Neural crest cell (in vitro differentiated cells): ENCODE results near the gene SYNGR1. TPM values are rescaled to one million over a fixed set of nuclear protein-coding genes. Genes with fewer than 3 reads are reported as not detected.
A peak's percentile ranks its signal among the peaks of the same experiment; 100 is the strongest.

ENCODE experiments used
- DNase-seq: peaks from one replicate; pipeline ENCODE4 v3.0.0; 2021; ENCODE audit warnings: low read depth, mixed read lengths, low spot score
- H3K27ac Mint-ChIP-seq: one replicate; pipeline ENCODE4 v1.8.0; 2021; ENCODE audit warnings: mild to moderate bottlenecking, mixed read lengths; ENCODE audit not compliant: unreplicated experiment
- H3K27me3 Mint-ChIP-seq: 2 replicates; pipeline ENCODE4 v1.8.0; 2021; ENCODE audit warnings: low read depth, mild to moderate bottlenecking, mixed read lengths
- H3K36me3 Mint-ChIP-seq: 2 replicates; pipeline ENCODE4 v1.8.0; 2021; ENCODE audit warnings: low read depth, mild to moderate bottlenecking, mixed read lengths
- H3K4me1 Mint-ChIP-seq: 2 replicates; pipeline ENCODE4 v1.8.0; 2021; ENCODE audit warnings: mixed read lengths
- H3K4me3 Mint-ChIP-seq: one replicate; pipeline ENCODE4 v1.8.0; 2021; ENCODE audit warnings: mild to moderate bottlenecking, mixed read lengths
- H3K9me3 Mint-ChIP-seq: 2 replicates; pipeline ENCODE4 v1.8.0; 2021; ENCODE audit warnings: mixed read lengths
- CTCF ChIP-seq: fragments of 200-600 bp; sonication (generic); conservative IDR thresholded peaks from 2 replicates; pipeline ENCODE4 v1.5.0; 2021; ENCODE audit warnings: antibody characterized with exemption, mild to moderate bottlenecking
- total RNA-seq: library from RNA; stranded (reverse); gene quantifications from 2 replicates; pipeline ENCODE4 v1.2.1, GENCODE V29; 2021

SYNGR1 gene
- total RNA-seq, 1 donor from 2014 or later: 30.0 TPM

GRCh38 chr22:39369186-39369585, 19.4 kb downstream of the SYNGR1 start:
- Mint-ChIP-seq H3K27ac (no peak overlapping the region), H3K4me1 (peaks cover 7% of the 10 kb centered on the region), H3K27me3 (no peaks in the 10 kb centered on the region), H3K9me3 (no peaks in the 10 kb centered on the region), H3K4me3 (no peak overlapping the region), H3K36me3 (peaks cover 3% of the 10 kb centered on the region)
- TF ChIP-seq CTCF: no peak
- DNase-seq: no peak

DNA sequence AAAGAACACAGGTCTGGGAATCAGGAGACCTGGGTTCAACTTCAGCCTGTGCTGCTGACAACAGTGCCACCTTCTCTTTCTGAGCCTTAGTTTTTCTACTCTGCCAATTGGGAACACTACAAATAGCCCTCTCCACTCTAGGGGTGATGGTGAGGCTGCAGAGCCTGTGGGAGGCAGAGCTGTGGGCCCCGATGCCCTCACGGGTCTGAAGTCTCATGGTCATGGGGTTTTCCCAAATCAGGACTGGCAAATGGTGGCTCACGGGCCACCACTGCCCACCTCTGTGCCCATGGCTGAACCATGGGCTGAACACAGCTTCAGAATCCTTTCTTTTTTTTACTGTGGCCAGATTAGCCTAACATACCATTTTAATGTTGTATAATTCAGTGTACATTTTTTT, 19.8 kb downstream of the SYNGR1 start:
- DNase-seq: no peak
- H3K27ac Mint-ChIP-seq: no peak overlapping the region
- no peak overlapping the region for H3K4me3 Mint-ChIP-seq
- TF ChIP-seq CTCF: no peak
- peaks cover 3% of the 10 kb centered on the region for H3K36me3 Mint-ChIP-seq
- H3K27me3 Mint-ChIP-seq: no peaks in the 10 kb centered on the region
- H3K4me1 Mint-ChIP-seq: peaks cover 3% of the 10 kb centered on the region
- no peaks in the 10 kb centered on the region for H3K9me3 Mint-ChIP-seq

GRCh38 chr22:39371732-39372131, 21.9 kb downstream of the SYNGR1 start:
- Mint-ChIP-seq H3K27me3 (no peaks in the 10 kb centered on the region), H3K27ac (no peak overlapping the region), H3K4me1 (peaks cover 3% of the 10 kb centered on the region), H3K36me3 (peaks cover 3% of the 10 kb centered on the region), H3K4me3 (no peak overlapping the region), H3K9me3 (no peaks in the 10 kb centered on the region)
- no peak for TF ChIP-seq CTCF
- DNase-seq: no peak

DNA sequence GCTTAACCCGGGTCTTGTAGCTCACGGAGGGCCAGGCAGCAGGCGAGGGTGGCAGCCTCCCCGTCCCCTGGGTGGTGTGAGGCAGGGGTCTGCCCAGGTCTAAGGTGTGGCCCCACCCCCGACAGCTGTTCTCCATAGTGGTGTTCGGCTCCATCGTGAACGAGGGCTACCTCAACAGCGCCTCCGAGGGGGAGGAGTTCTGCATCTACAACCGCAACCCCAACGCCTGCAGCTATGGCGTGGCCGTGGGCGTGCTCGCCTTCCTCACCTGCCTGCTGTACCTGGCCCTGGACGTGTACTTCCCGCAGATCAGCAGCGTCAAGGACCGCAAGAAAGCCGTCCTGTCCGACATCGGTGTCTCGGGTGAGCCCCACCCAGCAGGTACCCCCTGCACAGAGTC, 24.4 kb downstream of the SYNGR1 start:
- Mint-ChIP-seq H3K4me3 (no peak overlapping the region), H3K9me3 (no peaks in the 10 kb centered on the region), H3K27ac (no peak overlapping the region)

DNA sequence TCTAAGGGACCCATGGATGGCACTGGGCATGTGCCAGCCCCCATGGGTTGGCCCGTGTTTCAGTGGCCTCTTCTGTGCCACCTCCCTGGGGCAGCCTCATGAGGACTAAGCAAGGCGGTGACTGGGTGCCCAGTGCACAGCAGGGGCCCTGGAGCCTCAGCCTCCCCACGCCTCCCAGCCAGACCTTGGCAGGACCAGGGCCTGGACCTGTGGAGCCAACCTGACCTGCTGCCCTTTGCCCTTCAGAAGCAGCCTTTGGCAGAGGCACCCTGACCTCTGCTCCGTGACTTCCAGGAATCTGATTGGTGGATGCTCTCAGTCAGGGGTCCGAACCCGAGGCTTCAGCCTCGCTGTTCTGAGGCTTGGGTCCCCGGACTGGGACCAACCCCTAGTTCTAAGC, 25.0 kb downstream of the SYNGR1 start:
- H3K27me3 Mint-ChIP-seq: no peaks in the 10 kb centered on the region
- no peaks in the 10 kb centered on the region for H3K4me1 Mint-ChIP-seq
- H3K36me3 Mint-ChIP-seq: no peaks in the 10 kb centered on the region
- no peak for TF ChIP-seq CTCF
- no peaks in the 10 kb centered on the region for H3K9me3 Mint-ChIP-seq
- no peak for DNase-seq
- H3K4me3 Mint-ChIP-seq: no peak overlapping the region
- H3K27ac Mint-ChIP-seq: no peak overlapping the region

More for the DNA sequence above, 24.4 kb downstream of the SYNGR1 start:
- TF ChIP-seq CTCF: no peak
- DNase-seq: no peak
- Mint-ChIP-seq H3K36me3 (no peaks in the 10 kb centered on the region), H3K27me3 (no peaks in the 10 kb centered on the region), H3K4me1 (no peaks in the 10 kb centered on the region)

- no peaks in the 10 kb centered on the region for H3K36me3 Mint-ChIP-seq
- H3K27me3 Mint-ChIP-seq: no peaks in the 10 kb centered on the region
- TF ChIP-seq CTCF: no peak
- H3K27ac Mint-ChIP-seq: peak overlapping the region; percentile 12
- H3K9me3 Mint-ChIP-seq: no peaks in the 10 kb centered on the region
- no peaks in the 10 kb centered on the region for H3K4me1 Mint-ChIP-seq
- H3K4me3 Mint-ChIP-seq: no peak overlapping the region
- no peak for DNase-seq
Observed at GRCh38 chr22:39375646-39376045, 25.9 kb downstream of the SYNGR1 start.
